ENCODE measurements around the gene DNAJB13. TPM values are rescaled to one million over a fixed set of nuclear protein-coding genes. Genes with fewer than 3 reads are reported as not detected.
"Not testable (repeated sequence)": the region's sequence is repeated elsewhere in the genome, so short reads cannot be mapped to it uniquely, and the experiment has no call there.

DNAJB13 gene
- total RNA-seq, 4 donors from 2014 or later: not detected

- no peaks in the 10 kb centered on the region for H3K27me3 ChIP-seq
- H3K27ac ChIP-seq: no peak overlapping the region
- H3K4me1 ChIP-seq: no peaks in the 10 kb centered on the region
- H3K36me3 ChIP-seq: peaks cover 55% of the 10 kb centered on the region
- no peak for DNase-seq (ENCODE audit: low spot score in 2 of 2)
- no peak for TF ChIP-seq CTCF (IDR thresholded peaks at IDR 0.05)
- no peak for TF ChIP-seq POLR2A (IDR thresholded peaks at IDR 0.05)
- no peak for TF ChIP-seq EP300 (IDR thresholded peaks at IDR 0.05)
- TF ChIP-seq POLR2AphosphoS5 (IDR thresholded peaks at IDR 0.05): no peak
- whole genome bisulfite sequencing: 88% methylated on average over 6 of the region's 6 CpGs
- no peak overlapping the region for H3K4me3 ChIP-seq
- H3K9me3 ChIP-seq: no peaks in the 10 kb centered on the region
Observed at GRCh38 chr11:73931951-73932350, 18.9 kb upstream of the DNAJB13 start.

GRCh38 chr11:73932781-73933180, 18.0 kb upstream of the DNAJB13 start:
- Histone ChIP-seq H3K4me1 (no peaks in the 10 kb centered on the region), H3K27ac (no peak overlapping the region), H3K36me3 (peaks cover 47% of the 10 kb centered on the region), H3K4me3 (no peak overlapping the region), H3K27me3 (no peaks in the 10 kb centered on the region), H3K9me3 (no peaks in the 10 kb centered on the region)
- DNase-seq (ENCODE audit: low spot score in 2 of 2): no peak
- TF ChIP-seq EP300 (IDR thresholded peaks at IDR 0.05): no peak
- TF ChIP-seq POLR2A (IDR thresholded peaks at IDR 0.05): no peak
- TF ChIP-seq POLR2AphosphoS5 (IDR thresholded peaks at IDR 0.05): no peak
- TF ChIP-seq CTCF (IDR thresholded peaks at IDR 0.05): no peak
- 93% methylated on average over 7 of the region's 7 CpGs for WGBS

- H3K36me3 ChIP-seq: peaks cover 14% of the 10 kb centered on the region
- DNase-seq (ENCODE audit: low spot score in 2 of 2): not testable (repeated sequence)
- 100% methylated on average over 2 of the region's 25 CpGs for WGBS
Observed at GRCh38 chr11:73936047-73936446, 14.8 kb upstream of the DNAJB13 start.

GRCh38 chr11:73939096-73939495, 11.7 kb upstream of the DNAJB13 start:
- Histone ChIP-seq H3K27ac (no peak overlapping the region), H3K4me3 (no peak overlapping the region), H3K4me1 (no peaks in the 10 kb centered on the region), H3K36me3 (peaks cover 2% of the 10 kb centered on the region), H3K27me3 (no peaks in the 10 kb centered on the region), H3K9me3 (no peaks in the 10 kb centered on the region)
- no peak for DNase-seq (ENCODE audit: low spot score in 2 of 2)
- no peak for TF ChIP-seq EP300 (IDR thresholded peaks at IDR 0.05)
- TF ChIP-seq POLR2A (IDR thresholded peaks at IDR 0.05): no peak
- TF ChIP-seq POLR2AphosphoS5 (IDR thresholded peaks at IDR 0.05): no peak
- no peak for TF ChIP-seq CTCF (IDR thresholded peaks at IDR 0.05)
- WGBS: 34% methylated on average over 4 of the region's 4 CpGs

More at GRCh38 chr11:73936047-73936446, 14.8 kb upstream of the DNAJB13 start:
- H3K9me3 ChIP-seq, H3K4me3 ChIP-seq, H3K27me3 ChIP-seq, H3K4me1 ChIP-seq, H3K27ac ChIP-seq: not testable (repeated sequence)

GRCh38 chr11:73940801-73941570, 9.8 kb upstream of the DNAJB13 start:
- no peak overlapping the region for H3K27ac ChIP-seq
- 81% methylated on average over 9 of the region's 9 CpGs for WGBS
- TF ChIP-seq POLR2AphosphoS5 (IDR thresholded peaks at IDR 0.05): no peak
- TF ChIP-seq EP300 (IDR thresholded peaks at IDR 0.05): no peak
- no peak for TF ChIP-seq POLR2A (IDR thresholded peaks at IDR 0.05)
- TF ChIP-seq CTCF (IDR thresholded peaks at IDR 0.05): no peak
- H3K9me3 ChIP-seq: no peaks in the 10 kb centered on the region
- no peak overlapping the region for H3K4me3 ChIP-seq
- no peaks in the 10 kb centered on the region for H3K4me1 ChIP-seq
- no peaks in the 10 kb centered on the region for H3K36me3 ChIP-seq
- H3K27me3 ChIP-seq: no peaks in the 10 kb centered on the region
- no peak for DNase-seq (ENCODE audit: low spot score in 2 of 2)
